Urinary bladder (tissue), 4 donors: ENCODE results near the gene LDLRAD4. TPM values are rescaled to one million over a fixed set of nuclear protein-coding genes. Genes with fewer than 3 reads are reported as not detected.
"Not testable (repeated sequence)": the region's sequence is repeated elsewhere in the genome, so short reads cannot be mapped to it uniquely, and the experiment has no call there.

Experiments used
- DNase-seq: peaks from one replicate; pipeline ENCODE4 v3.0.0-alpha.2; 2015; ENCODE audit errors: extremely low spot score
- H3K27ac ChIP-seq: one replicate; pipeline ENCODE4 v1.5.1; 2013; ENCODE audit warnings: low read depth, mild to moderate bottlenecking, moderate library complexity
- H3K36me3 ChIP-seq: one replicate; pipeline ENCODE4 v1.6.1; 2013; ENCODE audit warnings: mild to moderate bottlenecking, moderate library complexity; ENCODE audit not compliant: insufficient read depth
- H3K4me1 ChIP-seq: one replicate; pipeline ENCODE4 v1.6.1; 2013; ENCODE audit warnings: mild to moderate bottlenecking, moderate library complexity; ENCODE audit not compliant: insufficient read depth
- H3K4me3 ChIP-seq: one replicate; pipeline ENCODE4 v1.5.1; 2013; ENCODE audit warnings: low read depth, low read length
- WGBS: extraction: QIAGEN DNeasy Blood & Tissue Kit; methylation state at CpG from one replicate; pipeline ENCODE4 v1.1.7; 2013; 5-methylcytosine and 5-hydroxymethylcytosine counted together
- polyA plus RNA-seq: library from polyadenylated mRNA; stranded (reverse); fragments of 200-250 nt; gene quantifications from one replicate; pipeline ENCODE4 v1.2.3, GENCODE V29; 2013
- total RNA-seq: library from RNA; depleted of rRNA; stranded (reverse); fragments of >200 nt; gene quantifications from one replicate; pipeline ENCODE4 v1.2.3, GENCODE V29; 2014
- donor health status: healthy with polysubstance abuse.
- donor health status: healthy.

Gene LDLRAD4
- total and polyA plus RNA-seq, 2 donors = 13.8 to 52.3 TPM

DNA sequence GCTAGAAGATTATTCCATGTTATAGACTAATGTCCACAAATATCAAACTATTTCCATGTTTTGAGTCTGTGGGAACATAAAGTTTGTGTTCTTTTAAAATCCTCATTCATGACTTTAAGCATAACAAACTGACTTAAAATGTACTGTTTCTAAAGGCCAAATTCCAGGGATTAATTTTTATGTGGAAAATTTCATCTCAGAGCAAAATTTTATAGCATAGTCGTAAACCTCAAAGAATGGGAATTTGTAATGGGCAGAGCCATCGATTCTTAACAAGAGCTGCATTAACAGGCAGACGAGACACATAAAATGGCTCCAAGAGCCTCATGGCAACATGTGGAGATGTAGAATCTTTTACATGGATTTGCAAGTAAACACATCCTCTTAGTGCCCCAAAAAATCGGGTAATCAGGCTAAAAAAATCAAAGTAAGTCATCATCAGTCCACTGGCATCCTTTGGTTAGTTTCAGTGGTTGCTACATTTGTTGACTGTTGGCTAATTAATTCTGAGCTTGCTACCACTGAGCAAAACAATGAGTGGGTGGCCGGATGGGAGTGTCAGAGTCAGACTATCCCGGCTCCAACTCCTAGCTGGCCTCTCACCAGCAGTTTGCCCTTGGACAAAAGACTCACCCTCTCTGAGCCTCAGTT, 388.2 kb downstream of the LDLRAD4 start:
- Histone ChIP-seq H3K4me3 (no peak overlapping the region), H3K4me1 (no peaks in the 10 kb centered on the region), H3K27ac (no peak overlapping the region), H3K36me3 (no peaks in the 10 kb centered on the region)
- WGBS = 35% methylated on average over 6 of the region's 6 CpGs
- no peak for DNase-seq

DNA sequence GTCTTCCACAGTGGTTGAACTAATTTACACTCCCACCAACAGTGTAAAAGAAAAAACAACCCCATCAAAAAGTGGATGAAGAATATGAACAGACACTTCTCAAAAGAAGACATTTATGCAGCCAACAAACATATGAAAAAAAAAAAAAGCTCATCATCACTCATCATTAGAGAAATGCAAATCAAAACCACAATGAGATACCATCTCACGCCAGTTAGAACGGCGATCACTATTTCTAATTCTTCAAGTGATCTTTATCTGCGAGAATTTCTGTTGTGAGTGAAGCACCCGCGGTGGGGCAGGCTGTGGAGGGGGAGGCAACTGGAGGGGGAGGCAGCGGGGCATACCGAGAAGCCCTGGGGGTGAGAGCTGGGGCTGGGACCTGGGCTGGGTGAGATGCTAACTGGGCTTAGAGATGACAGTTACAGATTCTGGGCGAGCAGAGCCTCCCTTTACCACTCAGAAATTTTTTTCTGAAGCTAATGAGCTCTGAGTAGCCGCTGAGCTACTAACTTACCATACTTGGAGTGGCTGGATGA, 389.5 kb downstream of the LDLRAD4 start:
- not testable (repeated sequence) for H3K4me1 ChIP-seq, H3K4me3 ChIP-seq, H3K36me3 ChIP-seq, DNase-seq, H3K27ac ChIP-seq
- 80% methylated on average over 10 of the region's 10 CpGs for WGBS

DNA sequence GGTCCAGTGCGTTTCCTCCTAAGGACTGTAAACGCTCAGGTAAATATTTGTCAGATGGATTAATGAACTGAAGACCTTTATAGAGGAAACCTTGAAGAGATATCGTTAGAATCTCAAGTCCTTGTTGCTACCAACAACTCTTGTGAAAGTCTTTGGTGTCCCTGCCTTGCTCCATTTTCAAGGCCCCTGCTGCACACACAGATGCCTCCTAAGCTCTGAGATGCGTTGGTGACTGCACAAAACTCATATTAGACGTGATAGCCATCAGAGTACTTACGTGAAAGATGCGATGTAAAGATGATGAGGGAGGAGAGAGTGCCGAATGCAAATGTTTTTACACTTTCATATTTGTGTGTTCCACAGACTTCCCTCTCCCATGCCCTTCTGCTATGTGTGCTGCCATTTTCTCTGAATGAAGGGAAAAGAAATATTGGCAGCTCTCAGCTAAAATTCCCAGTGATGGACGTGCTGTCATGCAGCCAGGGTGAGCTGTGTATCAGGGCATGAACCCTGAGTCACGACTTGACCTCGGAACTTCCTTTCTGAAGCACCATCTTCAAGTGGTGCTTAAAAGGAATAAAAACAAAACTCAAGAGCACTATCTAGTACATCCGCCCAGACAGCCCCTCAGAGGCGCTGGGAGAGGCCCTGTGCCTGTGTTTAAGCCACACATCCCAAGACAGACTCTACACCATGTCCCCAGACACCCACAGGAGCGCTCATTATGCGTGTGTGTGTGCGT, 390.4 kb downstream of the LDLRAD4 start:
- WGBS = 82% methylated on average over 16 of the region's 16 CpGs
- H3K4me1 ChIP-seq = no peaks in the 10 kb centered on the region
- no peak overlapping the region for H3K27ac ChIP-seq
- no peak for DNase-seq
- H3K36me3 ChIP-seq = no peaks in the 10 kb centered on the region
- no peak overlapping the region for H3K4me3 ChIP-seq

DNA sequence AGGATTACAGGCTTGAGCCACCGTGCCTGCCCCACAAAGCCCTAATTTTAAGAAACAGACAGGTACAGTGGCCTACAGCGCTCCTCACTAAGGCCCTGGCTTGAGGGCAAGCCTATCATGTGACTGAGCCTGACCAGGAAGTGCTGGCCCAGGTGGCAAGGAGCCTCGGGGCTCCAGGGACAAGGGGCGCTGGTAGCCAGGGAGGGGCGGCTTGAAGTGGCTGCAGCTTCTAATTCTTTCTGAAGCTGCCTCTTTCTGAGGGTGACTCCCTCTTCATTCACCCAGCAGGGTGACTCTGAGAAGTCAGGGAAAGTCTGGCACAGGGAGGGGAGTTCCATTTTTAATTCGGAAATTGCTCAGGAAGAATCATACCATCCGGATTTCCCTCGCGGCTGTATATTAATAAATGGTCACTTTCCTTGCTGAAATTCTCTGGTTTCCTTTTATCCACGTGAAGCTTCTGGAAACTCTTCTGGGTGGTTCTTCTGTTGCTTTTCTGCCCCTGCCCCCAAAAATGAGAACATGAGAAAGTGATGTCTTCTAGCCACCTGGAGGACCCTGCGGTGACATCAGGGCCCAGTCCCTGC, 392.1 kb downstream of the LDLRAD4 start:
- 56% methylated on average over 11 of the region's 11 CpGs for WGBS

DNA sequence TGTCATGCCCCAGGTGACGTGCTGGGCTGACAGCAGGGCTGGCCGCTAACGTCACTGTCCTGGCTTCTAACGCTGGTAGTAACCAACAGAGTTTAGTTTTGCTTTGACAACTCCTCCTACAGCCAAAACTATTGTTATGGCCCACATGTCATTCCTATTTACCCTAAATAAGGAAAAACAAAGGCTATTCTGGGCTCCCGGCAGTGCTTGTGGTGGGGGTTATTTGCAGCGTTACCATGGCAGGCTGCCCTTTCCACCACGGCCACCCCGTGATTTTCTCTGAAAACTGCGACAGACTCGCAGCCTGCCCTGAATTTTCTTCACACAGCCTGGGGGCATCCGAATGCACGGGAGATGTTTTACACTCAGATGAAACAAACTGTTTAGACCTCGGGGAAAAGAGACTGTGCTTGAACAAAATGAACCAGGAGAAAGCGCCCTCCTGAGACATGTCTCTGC, 392.6 kb downstream of the LDLRAD4 start:
- WGBS = 10% methylated on average over 14 of the region's 14 CpGs
- Histone ChIP-seq H3K4me3 (peak overlapping the region; percentile 23), H3K36me3 (no peaks in the 10 kb centered on the region), H3K27ac (no peak overlapping the region), H3K4me1 (no peaks in the 10 kb centered on the region)
- DNase-seq = no peak

More for the DNA sequence above, 392.1 kb downstream of the LDLRAD4 start:
- Histone ChIP-seq H3K4me3 (no peak overlapping the region), H3K36me3 (no peaks in the 10 kb centered on the region), H3K27ac (no peak overlapping the region), H3K4me1 (no peaks in the 10 kb centered on the region)
- no peak for DNase-seq

DNA sequence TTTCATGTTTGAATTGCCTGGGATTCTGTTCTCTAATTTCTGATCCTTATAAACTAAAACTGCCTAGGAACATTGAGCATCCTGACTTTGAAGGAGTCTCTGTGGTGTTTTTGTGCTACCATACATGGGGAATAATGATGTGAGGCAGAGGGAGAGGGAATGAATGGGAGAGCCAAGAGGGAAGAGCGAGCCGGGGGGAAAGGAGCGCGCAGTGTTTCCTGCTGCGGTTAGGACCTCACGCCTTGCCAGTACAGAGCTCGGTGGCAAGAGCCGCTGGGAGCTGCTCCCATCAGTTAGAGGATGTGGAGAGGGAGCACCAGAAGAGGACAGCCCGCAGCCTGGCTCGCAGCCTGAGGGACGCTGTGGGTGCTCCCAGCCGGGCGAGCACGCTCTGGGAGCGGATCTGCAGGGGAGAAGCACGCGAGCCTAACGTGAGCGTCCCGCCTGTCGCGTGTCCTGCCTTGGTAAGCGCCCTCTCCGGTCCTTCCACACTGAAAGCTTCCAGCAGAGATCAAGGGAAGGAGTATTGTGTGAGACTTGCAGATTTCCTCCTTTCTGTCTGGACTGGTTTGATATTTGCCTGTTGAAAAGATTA, 393.1 kb downstream of the LDLRAD4 start:
- DNase-seq = no peak

DNA sequence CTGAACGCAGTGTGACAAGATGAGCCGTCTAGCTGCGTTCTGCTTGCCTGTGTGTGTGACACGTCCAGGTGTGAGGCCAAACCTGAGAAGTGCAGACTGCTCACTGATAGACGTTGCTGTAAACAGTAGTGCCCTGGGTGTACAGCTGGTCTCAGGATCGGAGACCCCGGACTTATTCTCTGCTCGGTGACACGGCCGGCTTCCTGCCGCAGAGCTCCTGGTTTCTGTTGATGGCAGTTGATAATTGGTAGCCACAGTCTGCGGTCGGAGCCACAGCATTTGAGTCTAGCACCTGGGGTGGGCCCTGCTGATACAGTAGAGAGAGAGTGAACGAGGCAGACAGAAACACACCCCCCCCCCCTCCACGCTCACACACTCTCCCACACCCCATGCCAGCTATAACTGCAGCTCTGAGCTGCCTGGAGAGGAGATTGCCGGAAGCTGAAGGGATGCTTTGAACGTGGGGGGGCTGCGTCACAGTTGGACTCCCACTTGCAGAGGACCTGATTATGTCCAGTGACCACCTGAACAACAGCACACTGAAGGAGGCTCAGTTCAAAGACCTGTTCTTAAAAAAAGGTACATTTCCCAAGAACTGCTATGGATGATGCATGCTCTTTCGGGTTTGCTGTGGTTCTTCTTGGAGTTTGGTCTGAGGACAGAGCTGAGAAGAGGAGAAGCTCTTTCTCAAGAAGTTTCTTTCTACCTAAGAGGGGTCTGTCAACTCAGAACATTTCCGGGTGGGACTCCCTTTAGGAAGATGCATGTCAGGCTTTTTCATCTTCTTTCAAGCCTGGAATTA, 393.8 kb downstream of the LDLRAD4 start:
- DNase-seq = no peak
- H3K27ac ChIP-seq = no peak overlapping the region
- no peaks in the 10 kb centered on the region for H3K4me1 ChIP-seq
- H3K4me3 ChIP-seq = no peak overlapping the region
- H3K36me3 ChIP-seq = no peaks in the 10 kb centered on the region
- 44% methylated on average over 20 of the region's 20 CpGs for WGBS

More for the DNA sequence above, 393.1 kb downstream of the LDLRAD4 start:
- Histone ChIP-seq H3K36me3 (no peaks in the 10 kb centered on the region), H3K27ac (no peak overlapping the region), H3K4me1 (no peaks in the 10 kb centered on the region), H3K4me3 (peak overlapping the region; percentile 5)
- 3% methylated on average over 24 of the region's 24 CpGs for WGBS

DNA sequence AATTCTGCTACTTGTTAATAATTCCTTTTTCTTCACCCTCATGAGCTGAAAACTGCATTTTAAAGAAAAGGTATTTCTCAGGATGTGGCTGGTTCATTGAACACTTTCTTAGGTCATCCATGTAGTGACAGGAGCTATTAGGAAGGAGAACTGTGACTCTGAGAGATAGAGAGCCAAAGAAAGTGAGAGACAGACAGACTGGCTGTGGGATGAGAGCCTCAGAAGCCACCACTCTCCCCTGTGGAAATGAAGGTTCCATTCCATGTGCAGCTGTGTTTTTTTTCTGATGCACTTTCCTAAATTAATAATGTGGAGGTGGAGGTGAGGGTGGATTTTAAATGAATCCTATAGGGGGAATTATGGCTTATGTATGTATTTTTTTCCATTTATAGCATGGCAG, 394.5 kb downstream of the LDLRAD4 start:
- no peak overlapping the region for H3K4me3 ChIP-seq
- H3K27ac ChIP-seq = no peak overlapping the region
- no peaks in the 10 kb centered on the region for H3K4me1 ChIP-seq
- no peak for DNase-seq
- no peaks in the 10 kb centered on the region for H3K36me3 ChIP-seq

DNA sequence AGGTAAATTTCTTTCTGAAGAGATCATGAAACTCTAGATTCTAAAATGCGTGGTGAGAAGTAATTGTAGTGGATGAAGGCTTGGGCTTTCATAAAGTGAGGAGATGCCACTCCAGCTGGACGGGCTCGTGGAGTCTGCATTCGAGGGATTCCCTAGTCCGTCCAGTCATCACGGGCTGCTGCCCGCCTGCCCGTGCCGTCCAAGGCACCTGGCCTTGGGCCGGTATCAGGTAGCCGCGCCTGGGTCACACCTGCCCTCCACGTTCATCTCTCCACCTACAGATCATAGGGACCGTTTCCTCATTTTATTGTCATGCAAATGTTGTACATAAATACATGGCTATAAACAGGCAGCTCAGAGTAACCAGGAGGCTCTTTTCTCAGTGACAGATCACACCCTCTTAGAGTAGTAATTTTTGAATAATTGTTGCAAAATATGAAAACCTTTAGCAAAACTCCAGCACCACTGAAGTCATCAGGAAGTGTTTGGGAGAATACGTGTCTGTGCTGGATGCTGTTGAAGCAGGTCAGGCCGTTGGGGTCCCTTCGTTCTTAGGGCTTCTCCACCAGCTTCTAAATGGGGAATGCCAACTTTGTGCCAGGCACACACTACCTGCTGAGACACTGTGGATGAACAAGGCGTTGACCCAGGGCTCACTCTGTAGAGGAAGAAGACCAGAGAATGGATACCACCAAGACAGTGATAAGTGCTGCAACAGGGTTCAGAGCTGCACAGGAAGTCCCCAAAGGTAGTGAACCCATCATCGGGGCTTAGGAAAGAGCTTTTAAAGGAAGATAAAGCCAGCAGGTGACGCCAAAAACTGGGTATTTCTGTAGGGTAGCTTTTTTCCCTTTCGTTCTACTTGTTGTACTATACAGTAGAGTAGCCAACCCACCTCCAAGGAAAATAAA, 395.3 kb downstream of the LDLRAD4 start:
- 92% methylated on average over 21 of the region's 21 CpGs for WGBS
- no peak for DNase-seq
- Histone ChIP-seq H3K36me3 (no peaks in the 10 kb centered on the region), H3K27ac (no peak overlapping the region), H3K4me3 (no peak overlapping the region), H3K4me1 (no peaks in the 10 kb centered on the region)

DNA sequence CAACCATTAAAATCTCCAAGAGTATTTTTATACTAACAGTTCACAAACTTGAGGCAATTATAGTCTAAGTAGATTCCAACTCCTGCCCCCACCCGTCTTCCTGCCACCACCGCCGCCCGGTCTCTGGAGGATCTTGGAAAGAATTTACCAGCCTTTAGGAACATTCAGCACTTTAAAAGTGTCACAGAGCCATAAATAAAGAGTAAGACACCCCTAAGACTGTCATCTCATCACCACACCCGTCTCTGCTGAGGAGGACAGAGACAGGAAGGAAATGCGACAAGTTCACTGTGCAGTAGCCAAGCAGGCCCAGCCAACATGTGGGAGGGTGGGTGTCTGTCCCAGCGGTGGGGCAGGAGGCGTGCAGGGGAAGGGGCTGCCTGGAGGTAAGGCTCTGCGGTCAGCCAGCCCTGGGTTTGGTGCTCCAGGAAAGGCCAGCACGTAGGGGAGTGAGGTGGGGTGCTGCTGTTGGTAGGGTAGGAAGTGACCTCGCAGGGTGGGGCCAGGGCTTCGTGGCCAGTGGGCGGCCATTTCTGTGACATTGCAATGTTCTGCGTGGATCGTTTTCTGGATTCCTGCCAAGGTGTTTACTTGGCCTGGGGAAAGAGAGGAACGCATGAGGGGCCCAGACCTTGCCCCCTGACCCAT, 396.2 kb downstream of the LDLRAD4 start:
- DNase-seq = no peak
- no peak overlapping the region for H3K27ac ChIP-seq
- no peak overlapping the region for H3K4me3 ChIP-seq

DNA sequence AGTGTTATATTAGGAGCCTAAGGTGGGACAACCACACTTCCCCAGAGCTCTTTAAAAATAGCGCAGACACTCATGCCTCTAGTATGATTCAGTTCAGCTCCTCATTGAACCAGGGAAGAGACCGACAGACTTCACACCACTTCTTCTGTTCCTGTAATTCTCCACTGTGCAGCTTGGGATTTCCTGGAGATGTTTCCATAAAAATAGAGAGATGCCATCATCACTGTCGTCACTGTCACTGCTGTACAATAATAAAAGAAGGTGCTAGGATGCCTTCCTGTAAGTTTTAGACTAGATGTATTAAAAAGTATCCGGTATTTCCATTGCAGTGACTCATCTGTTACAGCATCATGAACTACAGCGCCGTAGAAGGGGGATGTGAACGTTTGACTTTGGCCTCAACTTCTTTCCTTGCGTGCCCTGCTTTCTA, 396.9 kb downstream of the LDLRAD4 start:
- no peak overlapping the region for H3K27ac ChIP-seq

More for the DNA sequence above, 396.2 kb downstream of the LDLRAD4 start:
- H3K4me1 ChIP-seq = no peaks in the 10 kb centered on the region
- H3K36me3 ChIP-seq = no peaks in the 10 kb centered on the region
- 63% methylated on average over 16 of the region's 16 CpGs for WGBS

DNA sequence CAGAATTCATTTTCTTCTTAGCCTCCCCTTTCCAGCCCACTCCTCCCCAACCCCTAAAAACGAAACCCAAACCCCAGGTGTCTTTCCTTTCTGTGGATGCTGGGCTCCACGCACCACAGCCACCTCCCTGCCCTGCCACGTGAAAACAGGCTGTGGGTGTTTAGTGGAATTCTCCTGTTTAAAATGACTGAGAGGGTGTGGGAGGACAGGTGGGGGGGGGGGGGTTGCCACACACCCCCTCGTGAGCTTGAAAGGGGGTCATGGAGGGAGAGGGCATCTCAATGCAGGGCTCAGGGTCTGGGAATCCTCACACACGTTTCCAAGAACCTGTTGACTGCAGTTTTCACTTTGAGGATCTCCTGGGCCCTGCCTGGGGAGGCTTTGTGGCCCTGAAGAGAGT, 397.5 kb downstream of the LDLRAD4 start:
- no peak for DNase-seq
- H3K4me3 ChIP-seq = no peak overlapping the region
- H3K36me3 ChIP-seq = no peaks in the 10 kb centered on the region
- 87% methylated on average over 5 of the region's 5 CpGs for whole genome bisulfite sequencing
- no peaks in the 10 kb centered on the region for H3K4me1 ChIP-seq
- H3K27ac ChIP-seq = no peak overlapping the region

More for the DNA sequence above, 396.9 kb downstream of the LDLRAD4 start:
- Histone ChIP-seq H3K4me3 (no peak overlapping the region), H3K4me1 (no peaks in the 10 kb centered on the region), H3K36me3 (no peaks in the 10 kb centered on the region)
- 82% methylated on average over 8 of the region's 8 CpGs for WGBS
- no peak for DNase-seq
